PC-9 (cell line): ENCODE results near the gene KCNH6. TPM values are rescaled to one million over a fixed set of nuclear protein-coding genes. Genes with fewer than 3 reads are reported as not detected.

Experiments used
- BruUV-seq: library from RNA; stranded (reverse); fragments of 400-500 nt; replicated peaks from 2 replicates; lab custom pipeline; 2021; lab: Mats Ljungman, UMichigan
- CTCF ChIA-PET: fragments of 300-600 bp; sonication (Branson Sonifier 250); formaldehyde crosslinking; loops from one replicate; lab custom pipeline; 2022; ENCODE audit warnings: antibody characterized with exemption; lab: Charles Lee
- POLR2A ChIA-PET: fragments of 300-600 bp; sonication (Branson Sonifier 250); formaldehyde crosslinking; loops from one replicate; lab custom pipeline; 2022; ENCODE audit warnings: antibody characterized with exemption; ENCODE audit not compliant: unreplicated experiment; lab: Charles Lee
- DNase-seq, 2 experiments: peaks; one replicate each; pipeline versions ENCODE4 v3.0.0 to v3.0.0-alpha.2; 2015 to 2022; ENCODE audit warnings: mixed read lengths in 1 of 2
- H2AFZ ChIP-seq: fragments of 200-600 bp; sonication (generic); 2 replicates; pipeline ENCODE4 v1.8.1; 2017; ENCODE audit warnings: antibody characterized with exemption
- H3F3A ChIP-seq: fragments of 200-600 bp; sonication (generic); 2 replicates; pipeline ENCODE4 v1.8.1; 2017; ENCODE audit warnings: antibody characterized with exemption, mild to moderate bottlenecking, low read depth; ENCODE audit not compliant: insufficient read depth
- H3K27ac ChIP-seq: fragments of 200-600 bp; sonication (generic); 2 replicates; pipeline ENCODE4 v1.6.1; 2016; ENCODE audit warnings: mixed run types
- H3K27me3 ChIP-seq: fragments of 200-600 bp; sonication (generic); 2 replicates; pipeline ENCODE4 v1.6.1; 2016; ENCODE audit warnings: low read depth, mixed run types; ENCODE audit not compliant: insufficient read depth
- H3K36me3 ChIP-seq: fragments of 200-600 bp; sonication (generic); 2 replicates; pipeline ENCODE4 v1.6.1; 2016; ENCODE audit warnings: low read depth, mixed run types
- H3K4me1 ChIP-seq: fragments of 200-600 bp; sonication (generic); replicated peaks from 2 replicates; pipeline ENCODE4 v1.6.1; 2016; ENCODE audit warnings: mixed run types; ENCODE audit not compliant: insufficient read depth
- H3K4me2 ChIP-seq: fragments of 200-600 bp; sonication (generic); 2 replicates; pipeline ENCODE4 v1.6.1; 2017; ENCODE audit warnings: mixed run types
- H3K4me3 ChIP-seq: fragments of 200-600 bp; sonication (generic); 2 replicates; pipeline ENCODE4 v1.6.1; 2016; ENCODE audit warnings: mixed run types
- H3K79me2 ChIP-seq: fragments of 200-600 bp; sonication (generic); 2 replicates; pipeline ENCODE4 v1.6.1; 2017; ENCODE audit warnings: low read depth, mixed run types
- H3K9me2 ChIP-seq: fragments of 200-600 bp; sonication (generic); 2 replicates; pipeline ENCODE4 v1.8.1; 2017; ENCODE audit warnings: mild to moderate bottlenecking; ENCODE audit not compliant: insufficient read depth
- H3K9me3 ChIP-seq: fragments of 200-600 bp; sonication (generic); 2 replicates; pipeline ENCODE4 v1.8.1; 2016; ENCODE audit warnings: low read depth; ENCODE audit not compliant: insufficient read depth
- H4K20me1 ChIP-seq: fragments of 200-600 bp; sonication (generic); 2 replicates; pipeline ENCODE4 v1.8.1; 2017; ENCODE audit not compliant: insufficient read depth
- EZH2 ChIP-seq: fragments of 200-600 bp; sonication (generic); IDR thresholded peaks from 2 replicates; pipeline ENCODE4 v1.8.0; 2017; ENCODE audit warnings: antibody characterized with exemption, low read depth
- intact Hi-C: fragments of 100-400 bp; cut with micrococcal nuclease; formaldehyde crosslinking; loops from one replicate; pipeline ENCODE4 v1.10.0; 2022; ENCODE audit not compliant: unreplicated experiment
- total RNA-seq: library from RNA; stranded (reverse); gene quantifications from 2 replicates; pipeline ENCODE4 v1.2.3, GENCODE V29; 2021
- TF ChIP-seq, protein P1 (sequence below): fragments of 200-600 bp; sonication (generic); conservative IDR thresholded peaks from 2 replicates; pipeline ENCODE4 v1.6.1; 2017; ENCODE audit warnings: mixed run types, antibody characterized with exemption, mild to moderate bottlenecking, moderate library complexity

The KCNH6 gene
- total RNA-seq, 1 experiment from 2014 or later = not detected

DNA sequence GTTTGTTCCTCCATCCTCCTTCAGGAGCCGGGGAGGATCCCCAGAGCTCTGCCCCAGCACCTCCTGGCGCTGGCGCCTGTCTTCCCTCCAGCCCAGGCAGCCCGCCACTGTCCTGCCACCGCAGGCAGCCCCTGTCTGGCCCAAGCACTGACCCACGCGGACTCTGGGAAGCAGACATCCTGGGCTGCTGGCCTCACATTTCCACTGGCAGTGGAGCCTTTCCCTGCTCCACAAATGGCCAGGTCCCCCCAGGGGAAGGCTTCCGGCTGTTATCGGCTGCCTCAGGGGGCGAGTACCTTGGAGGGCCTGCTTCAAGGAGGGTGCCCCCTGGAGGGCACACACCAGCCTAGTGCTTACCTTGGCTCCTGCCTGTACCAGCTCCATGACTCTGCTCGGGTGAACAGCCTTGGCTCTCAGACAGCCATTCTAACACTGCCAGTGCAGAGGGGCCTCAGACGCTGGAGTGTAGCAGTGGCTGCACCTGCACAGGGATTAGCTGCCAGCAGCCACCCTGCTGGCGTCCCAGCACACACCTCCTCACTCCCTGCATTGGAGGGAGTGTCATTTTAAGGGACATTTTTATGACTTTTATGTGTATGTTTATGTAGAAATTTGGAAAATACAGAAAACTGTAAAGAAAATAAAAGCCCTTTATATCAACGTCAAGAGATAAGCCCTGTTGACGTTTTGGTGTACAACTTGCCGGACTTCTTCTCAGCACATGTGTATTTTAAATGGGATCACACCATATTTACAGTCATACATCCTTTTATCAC, 25.3 kb upstream of the KCNH6 start:
- ChIA-PET POLR2A (interaction anchor here (0.5 to 0.6 kb wide), 2 partner anchors 12 to 124 kb away, joined by 4 to 36 read pairs; no protein-coding TSS in a partner anchor), CTCF (no interaction called here)
- no peaks in the 10 kb centered on the region for H3K9me2 ChIP-seq
- no peak overlapping the region for H3K4me3 ChIP-seq
- no peaks in the 10 kb centered on the region for H3K79me2 ChIP-seq
- no TSS peak for BruUV-seq
- no peaks in the 10 kb centered on the region for H3K9me3 ChIP-seq
- no peak for TF ChIP-seq EZH2
- H3K4me1 ChIP-seq = no peaks in the 10 kb centered on the region
- no peaks in the 10 kb centered on the region for H3K36me3 ChIP-seq
- DNase-seq = no peak
- no peak overlapping the region for H3K4me2 ChIP-seq
- no peak overlapping the region for H2AFZ ChIP-seq
- no peak overlapping the region for H3K27ac ChIP-seq
- no peaks in the 10 kb centered on the region; the same call in 1 of the 2 replicates for H4K20me1 ChIP-seq
- intact Hi-C loops = no loop called here
- H3F3A ChIP-seq = no peaks in the 10 kb centered on the region
- peaks cover 54% of the 10 kb centered on the region for H3K27me3 ChIP-seq

DNA sequence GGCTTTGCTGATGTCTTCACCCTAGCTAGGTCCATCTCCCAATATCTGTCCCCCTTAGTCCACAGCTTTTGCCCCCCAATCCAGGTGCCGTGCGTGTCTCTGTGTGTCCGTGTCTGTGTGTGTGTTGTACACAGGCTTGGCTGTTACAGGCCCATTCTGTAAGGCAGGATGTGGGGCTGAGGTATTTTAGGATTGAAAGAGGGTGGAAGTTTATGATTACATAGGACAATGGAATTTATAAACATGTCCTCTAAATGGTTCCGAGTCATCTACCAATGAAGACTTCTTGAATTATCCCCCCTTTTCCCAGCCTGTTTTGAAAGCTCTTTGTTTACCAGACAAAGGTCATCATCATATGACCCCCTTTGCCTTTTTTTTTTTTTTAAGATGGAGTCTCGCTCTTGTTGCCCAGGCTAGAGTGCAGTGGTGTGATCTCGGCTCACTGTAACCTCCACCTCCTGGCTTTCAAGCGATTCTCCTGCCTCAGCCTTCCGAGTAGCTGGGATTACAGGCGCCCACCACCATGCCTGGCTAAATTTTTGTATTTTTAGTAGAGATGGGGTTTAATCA, 24.4 kb upstream of the KCNH6 start:
- POLR2A ChIA-PET = interaction anchor here (0.6 kb wide), 1 partner anchor 123 kb away, joined by 4 read pairs; no protein-coding TSS in a partner anchor

DNA sequence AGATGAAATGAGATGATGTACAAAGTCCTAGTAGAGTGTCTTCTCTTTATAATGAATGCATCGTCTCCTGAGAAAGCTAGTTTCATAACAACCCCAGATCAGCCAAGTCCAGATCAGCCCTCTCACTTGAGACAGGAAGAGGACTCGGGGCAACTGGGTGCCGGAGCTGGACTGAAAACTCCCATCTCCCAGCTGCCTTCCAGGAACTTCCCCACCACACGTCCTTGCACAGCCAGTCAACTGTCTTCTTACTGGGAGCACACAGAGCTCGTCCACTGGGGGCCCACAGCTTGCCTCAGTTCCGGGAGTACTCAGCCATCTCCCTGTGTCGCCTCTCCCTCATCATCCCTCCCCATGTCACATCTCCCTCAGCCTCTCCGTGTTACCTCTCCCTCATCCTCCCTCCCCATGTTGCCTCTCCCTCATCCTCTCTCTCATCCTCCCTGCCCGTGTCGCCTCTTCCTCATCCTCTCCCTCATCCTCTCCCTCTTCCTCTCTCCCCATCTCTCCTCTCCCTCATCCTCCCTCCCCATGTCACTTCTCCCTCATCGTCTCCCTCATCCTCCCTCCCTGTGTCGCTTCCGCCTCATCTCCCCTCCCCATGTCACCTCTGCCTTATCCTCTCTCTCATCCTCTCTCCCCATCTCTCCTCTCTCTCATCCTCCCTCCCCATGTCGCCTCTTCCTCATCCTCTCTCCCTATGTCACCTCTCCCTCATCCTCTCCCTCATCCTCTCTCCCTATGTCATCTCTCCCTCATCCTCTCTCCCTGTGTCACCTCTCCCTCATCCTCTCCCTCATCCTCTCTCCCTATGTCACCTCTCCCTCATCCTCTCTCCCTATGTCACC, 22.4 kb upstream of the KCNH6 start:
- BruUV-seq = no TSS peak
- Histone ChIP-seq H3K4me2 (no peak overlapping the region), H3K4me3 (no peak overlapping the region), H3K4me1 (no peaks in the 10 kb centered on the region), H3K79me2 (no peaks in the 10 kb centered on the region), H2AFZ (no peak overlapping the region), H3K27ac (no peak overlapping the region), H4K20me1 (no peaks in the 10 kb centered on the region; the same call in 1 of the 2 replicates), H3K9me3 (0 out of 2 replicates have a peak, but pooled peaks cover 3% of the 10 kb centered on the region), H3K36me3 (no peaks in the 10 kb centered on the region), H3K27me3 (peaks cover 61% of the 10 kb centered on the region), H3F3A (no peaks in the 10 kb centered on the region), H3K9me2 (no peaks in the 10 kb centered on the region)
- ChIA-PET CTCF (no interaction called here), POLR2A (interaction anchor here (0.5 kb wide), 1 partner anchor 19 kb away, joined by 5 read pairs; no protein-coding TSS in a partner anchor)
- TF ChIP-seq, protein P1, sequence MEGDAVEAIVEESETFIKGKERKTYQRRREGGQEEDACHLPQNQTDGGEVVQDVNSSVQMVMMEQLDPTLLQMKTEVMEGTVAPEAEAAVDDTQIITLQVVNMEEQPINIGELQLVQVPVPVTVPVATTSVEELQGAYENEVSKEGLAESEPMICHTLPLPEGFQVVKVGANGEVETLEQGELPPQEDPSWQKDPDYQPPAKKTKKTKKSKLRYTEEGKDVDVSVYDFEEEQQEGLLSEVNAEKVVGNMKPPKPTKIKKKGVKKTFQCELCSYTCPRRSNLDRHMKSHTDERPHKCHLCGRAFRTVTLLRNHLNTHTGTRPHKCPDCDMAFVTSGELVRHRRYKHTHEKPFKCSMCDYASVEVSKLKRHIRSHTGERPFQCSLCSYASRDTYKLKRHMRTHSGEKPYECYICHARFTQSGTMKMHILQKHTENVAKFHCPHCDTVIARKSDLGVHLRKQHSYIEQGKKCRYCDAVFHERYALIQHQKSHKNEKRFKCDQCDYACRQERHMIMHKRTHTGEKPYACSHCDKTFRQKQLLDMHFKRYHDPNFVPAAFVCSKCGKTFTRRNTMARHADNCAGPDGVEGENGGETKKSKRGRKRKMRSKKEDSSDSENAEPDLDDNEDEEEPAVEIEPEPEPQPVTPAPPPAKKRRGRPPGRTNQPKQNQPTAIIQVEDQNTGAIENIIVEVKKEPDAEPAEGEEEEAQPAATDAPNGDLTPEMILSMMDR = no peak
- TF ChIP-seq EZH2 = no peak
- intact Hi-C loops = no loop called here
- DNase-seq = no peak

More for the DNA sequence above, 24.4 kb upstream of the KCNH6 start:
- no peaks in the 10 kb centered on the region for H3K9me2 ChIP-seq
- no peak for DNase-seq
- BruUV-seq = no TSS peak
- no peaks in the 10 kb centered on the region for H3K4me1 ChIP-seq
- no peak overlapping the region for H2AFZ ChIP-seq
- H3K9me3 ChIP-seq = no peaks in the 10 kb centered on the region
- no peaks in the 10 kb centered on the region; the same call in 1 of the 2 replicates for H4K20me1 ChIP-seq
- no peaks in the 10 kb centered on the region for H3K36me3 ChIP-seq
- H3F3A ChIP-seq = no peaks in the 10 kb centered on the region
- H3K79me2 ChIP-seq = no peaks in the 10 kb centered on the region
- no peak overlapping the region for H3K4me2 ChIP-seq
- CTCF ChIA-PET = no interaction called here
- H3K27ac ChIP-seq = no peak overlapping the region
- no peak overlapping the region for H3K4me3 ChIP-seq
- intact Hi-C loops = no loop called here
- H3K27me3 ChIP-seq = peaks cover 54% of the 10 kb centered on the region
- TF ChIP-seq, protein P1 = no peak
- TF ChIP-seq EZH2 = no peak
